Endothelial cell (in vitro differentiated cells): Measurements from ENCODE around the gene DAZAP2. TPM values are rescaled to one million over a fixed set of nuclear protein-coding genes. Genes with fewer than 3 reads are reported as not detected.

Experiments
- DNase-seq: peaks from one replicate; pipeline ENCODE4 v3.0.0; 2021; ENCODE audit warnings: low spot score
- H3K27ac Mint-ChIP-seq: one replicate; pipeline ENCODE4 v1.8.0; 2021; ENCODE audit warnings: mixed read lengths, inconsistent platforms; ENCODE audit not compliant: unreplicated experiment
- H3K27me3 Mint-ChIP-seq: one replicate; pipeline ENCODE4 v1.8.0; 2021; ENCODE audit warnings: mild to moderate bottlenecking, moderate library complexity, mixed read lengths, inconsistent platforms; ENCODE audit not compliant: unreplicated experiment
- H3K36me3 Mint-ChIP-seq: one replicate; pipeline ENCODE4 v1.8.0; 2021; ENCODE audit warnings: mild to moderate bottlenecking, low read depth, mixed read lengths, inconsistent platforms; ENCODE audit not compliant: unreplicated experiment
- H3K4me1 Mint-ChIP-seq: one replicate; pipeline ENCODE4 v1.8.0; 2021; ENCODE audit warnings: mild to moderate bottlenecking, mixed read lengths, inconsistent platforms; ENCODE audit not compliant: unreplicated experiment
- H3K4me3 Mint-ChIP-seq: one replicate; pipeline ENCODE4 v1.8.0; 2021; ENCODE audit warnings: mild to moderate bottlenecking, mixed read lengths, inconsistent platforms; ENCODE audit not compliant: unreplicated experiment
- H3K9me3 Mint-ChIP-seq: one replicate; pipeline ENCODE4 v1.8.0; 2021; ENCODE audit warnings: mixed read lengths, inconsistent platforms; ENCODE audit not compliant: unreplicated experiment
- CTCF ChIP-seq: fragments of 200-600 bp; sonication (generic); IDR thresholded peaks from one replicate; pipeline ENCODE4 v1.5.0; 2021; ENCODE audit warnings: antibody characterized with exemption; ENCODE audit not compliant: unreplicated experiment
- total RNA-seq: library from RNA; stranded (reverse); fragmentation: NEBNext Ultra II Directional; extraction: Animal tissue kit (Norgen Biotek cat#: 25700); gene quantifications from one replicate; pipeline ENCODE4 v1.2.1, GENCODE V29; 2021; ENCODE audit not compliant: unreplicated experiment

DAZAP2 gene
- total RNA-seq, 1 donor from 2014 or later: 28.1 TPM

GRCh38 chr12:51216642-51217041 lies 22.0 kb upstream of the DAZAP2 start:
- Mint-ChIP-seq H3K4me3 (peak overlapping the region; percentile 78), H3K9me3 (no peaks in the 10 kb centered on the region), H3K27ac (peak overlapping the region; percentile 65), H3K27me3 (peaks cover 6% of the 10 kb centered on the region), H3K4me1 (peaks cover 11% of the 10 kb centered on the region), H3K36me3 (no peaks in the 10 kb centered on the region)
- no peak for DNase-seq
- no peak for TF ChIP-seq CTCF

GRCh38 chr12:51217133-51217967 lies 21.3 kb upstream of the DAZAP2 start:
- peak; percentile 45 for DNase-seq
- Mint-ChIP-seq H3K27ac (no peak overlapping the region), H3K9me3 (no peaks in the 10 kb centered on the region), H3K4me1 (peaks cover 11% of the 10 kb centered on the region), H3K36me3 (no peaks in the 10 kb centered on the region), H3K4me3 (peak overlapping the region; percentile 70), H3K27me3 (peaks cover 6% of the 10 kb centered on the region)
- TF ChIP-seq CTCF: peak; percentile 4

GRCh38 chr12:51217968-51218606 lies 20.5 kb upstream of the DAZAP2 start, which contains the start of gene POU6F1:
TSS of gene POU6F1 (minus strand) at chr12:51218062. CDS start at chr12:51206836, 11,226 bp downstream.
- Mint-ChIP-seq H3K4me3 (peak within 1 kb of the TSS; percentile 70), H3K27ac (peak within 1 kb of the TSS; percentile 33), H3K4me1 (peaks cover 11% of the 10 kb centered on the region), H3K27me3 (peaks cover 6% of the 10 kb centered on the region), H3K36me3 (no peaks in the 10 kb centered on the region), H3K9me3 (no peaks in the 10 kb centered on the region)
- peak; percentile 75 for DNase-seq
- peak; percentile 76 for TF ChIP-seq CTCF

GRCh38 chr12:51218607-51219161 lies 19.9 kb upstream of the DAZAP2 start:
- H3K4me3 Mint-ChIP-seq: peak overlapping the region; percentile 70
- TF ChIP-seq CTCF: no peak
- H3K27me3 Mint-ChIP-seq: peaks cover 6% of the 10 kb centered on the region
- no peak for DNase-seq
- no peaks in the 10 kb centered on the region for H3K9me3 Mint-ChIP-seq
- peak overlapping the region; percentile 33 for H3K27ac Mint-ChIP-seq
- H3K36me3 Mint-ChIP-seq: no peaks in the 10 kb centered on the region
- peaks cover 11% of the 10 kb centered on the region for H3K4me1 Mint-ChIP-seq
